PFSK-1 (cell line): ENCODE measurements around the gene GSS.

Experiments used
- FOXP2 ChIP-seq: optimal IDR thresholded peaks from 2 replicates; pipeline ENCODE3; 2011; ENCODE audit warnings: borderline replicate concordance, control low read depth, inconsistent platforms; ENCODE audit not compliant: insufficient read depth; ENCODE audit errors: extremely low read length, extremely low read depth
- POLR2AphosphoS5 ChIP-seq: IDR thresholded peaks from 2 replicates; pipeline ENCODE4 v1.6.1; 2012; ENCODE audit warnings: low read depth, mild to moderate bottlenecking, control low read depth, low read length, moderate library complexity
- REST ChIP-seq, 2 experiments: IDR thresholded peaks; 2 replicates each; pipeline versions ENCODE4 v1.6.1 to v1.8.0; 2011 to 2012; ENCODE audit warnings: low read depth in 2 of 2, low read length in 2 of 2, control low read depth in 1 of 2, inconsistent platforms in 1 of 2, mild to moderate bottlenecking in 1 of 2, moderate library complexity in 1 of 2; ENCODE audit not compliant: insufficient read depth in 1 of 2
- SIN3A ChIP-seq: IDR thresholded peaks from 2 replicates; pipeline ENCODE4 v1.6.1; 2012; ENCODE audit warnings: mild to moderate bottlenecking, low read length, moderate library complexity, borderline replicate concordance; ENCODE audit not compliant: insufficient read depth
- TAF1 ChIP-seq: IDR thresholded peaks from 2 replicates; pipeline ENCODE4 v1.6.1; 2012; ENCODE audit warnings: low read length, control low read depth, borderline replicate concordance; ENCODE audit not compliant: insufficient read depth

GSS gene

GRCh38 chr20:34883809-34884208 lies 71.8 kb downstream of the GSS start:
- TF ChIP-seq REST (IDR thresholded peaks at IDR 0.05; ENCODE audit: insufficient read depth in 1 of 2, low read depth in 2 of 2, low read length in 2 of 2) (no peak), FOXP2 (no peak), TAF1 (no peak), POLR2AphosphoS5 (no peak), SIN3A (no peak)

- TF ChIP-seq SIN3A, result no peak
- TF ChIP-seq POLR2AphosphoS5, result no peak
- TF ChIP-seq FOXP2, result no peak
- no peak for TF ChIP-seq TAF1
- TF ChIP-seq REST (IDR thresholded peaks at IDR 0.05; ENCODE audit: insufficient read depth in 1 of 2, low read depth in 2 of 2, low read length in 2 of 2), result no peak
Measured at GRCh38 chr20:34883087-34883688, 72.4 kb downstream of the GSS start.

DNA sequence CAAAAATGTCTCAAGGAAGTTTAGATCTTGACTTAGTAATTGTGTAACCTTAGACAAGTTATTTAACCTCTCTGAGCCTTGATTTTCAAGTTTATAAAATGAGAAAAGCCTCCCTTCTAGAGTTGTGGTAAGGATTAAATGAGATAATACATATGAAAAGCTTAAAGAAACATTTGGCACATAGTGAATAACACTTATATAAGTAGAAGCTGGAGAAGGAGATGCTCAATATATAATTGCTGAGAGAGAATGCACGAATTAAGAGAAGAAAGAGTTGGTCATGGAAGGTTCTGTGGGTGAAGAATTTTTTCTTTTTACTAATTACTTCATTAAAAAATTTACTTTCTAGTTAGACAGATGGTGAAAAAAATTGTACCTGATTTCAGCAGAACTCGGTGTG lies 73.9 kb downstream of the GSS start:
- TF ChIP-seq FOXP2 (no peak), REST (IDR thresholded peaks at IDR 0.05; ENCODE audit: insufficient read depth in 1 of 2, low read depth in 2 of 2, low read length in 2 of 2) (no peak), TAF1 (no peak), POLR2AphosphoS5 (no peak), SIN3A (no peak)

DNA sequence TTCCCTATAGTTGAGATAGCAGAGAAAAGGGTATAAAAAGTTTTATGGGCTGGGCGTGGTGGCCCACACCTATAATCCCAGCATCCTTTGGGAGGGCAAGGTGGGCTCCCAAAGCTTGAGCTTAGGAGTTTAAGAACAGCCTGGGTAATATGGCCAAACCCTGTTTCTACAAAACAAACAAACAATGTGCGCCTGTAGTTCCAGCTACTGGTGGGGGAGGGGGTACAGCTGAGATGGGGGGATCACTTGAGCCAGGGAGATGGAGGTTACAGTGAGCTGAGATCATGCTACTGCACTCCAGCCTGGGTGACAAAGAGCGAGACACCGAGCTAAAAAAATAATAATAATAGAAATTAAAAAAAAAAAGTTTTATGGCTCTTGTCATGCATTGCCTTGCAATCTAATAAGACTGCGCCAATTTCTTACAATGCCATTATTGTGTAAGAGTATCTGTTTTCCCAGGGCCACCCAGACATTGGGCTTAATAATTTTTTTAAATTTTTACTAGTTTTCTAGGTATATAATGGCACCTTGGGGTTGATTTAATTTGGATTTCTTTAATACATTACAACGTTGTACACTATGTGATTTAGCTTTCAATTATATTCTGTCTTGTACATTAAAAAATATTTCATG lies 75.3 kb downstream of the GSS start:
- no peak for TF ChIP-seq FOXP2
- no peak for TF ChIP-seq SIN3A
- no peak for TF ChIP-seq POLR2AphosphoS5
